Measurements from ENCODE around the gene TAMALIN. TPM values are rescaled to one million over a fixed set of nuclear protein-coding genes. Genes with fewer than 3 reads are reported as not detected.

TAMALIN gene
- total and polyA plus RNA-seq, 8 donors = 30.6 to 63.7 (median 43.5) TPM

DNA sequence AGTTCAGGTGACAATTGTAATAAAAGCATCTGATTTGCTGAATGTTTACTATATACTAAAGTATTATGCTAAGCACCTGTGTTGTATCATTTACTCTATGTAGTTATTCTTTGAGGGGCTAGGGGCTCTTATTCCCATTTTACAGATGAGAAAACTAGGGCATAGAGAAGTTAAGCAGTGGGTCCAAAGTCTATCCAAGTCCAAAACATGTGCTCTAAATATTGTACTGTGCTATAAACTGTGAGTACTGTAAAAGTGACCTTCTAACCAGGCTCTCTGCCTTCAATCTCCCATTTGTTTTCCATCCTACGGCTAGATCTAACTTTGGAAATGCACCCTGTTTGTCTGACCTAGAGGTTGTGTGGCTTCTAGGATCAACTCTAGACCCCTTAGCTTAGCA is 46.3 kb upstream of the TAMALIN start:
- Histone ChIP-seq H3K9me3 (no peaks in the 10 kb centered on the region), H3K36me3 (peaks cover 0 to 22% of the 10 kb centered on the region in 2 donors), H3K27me3 (no peaks in the 10 kb centered on the region), H3K4me3 (no peak overlapping the region), H3K27ac (no peak overlapping the region), H3K4me1 (peaks cover 25 to 55% of the 10 kb centered on the region in 2 donors)
- DNase-seq (no peak), ATAC-seq (no peak)
- intact Hi-C loops (cut with DNase I) = no loop called here
- TF ChIP-seq, protein P1, sequence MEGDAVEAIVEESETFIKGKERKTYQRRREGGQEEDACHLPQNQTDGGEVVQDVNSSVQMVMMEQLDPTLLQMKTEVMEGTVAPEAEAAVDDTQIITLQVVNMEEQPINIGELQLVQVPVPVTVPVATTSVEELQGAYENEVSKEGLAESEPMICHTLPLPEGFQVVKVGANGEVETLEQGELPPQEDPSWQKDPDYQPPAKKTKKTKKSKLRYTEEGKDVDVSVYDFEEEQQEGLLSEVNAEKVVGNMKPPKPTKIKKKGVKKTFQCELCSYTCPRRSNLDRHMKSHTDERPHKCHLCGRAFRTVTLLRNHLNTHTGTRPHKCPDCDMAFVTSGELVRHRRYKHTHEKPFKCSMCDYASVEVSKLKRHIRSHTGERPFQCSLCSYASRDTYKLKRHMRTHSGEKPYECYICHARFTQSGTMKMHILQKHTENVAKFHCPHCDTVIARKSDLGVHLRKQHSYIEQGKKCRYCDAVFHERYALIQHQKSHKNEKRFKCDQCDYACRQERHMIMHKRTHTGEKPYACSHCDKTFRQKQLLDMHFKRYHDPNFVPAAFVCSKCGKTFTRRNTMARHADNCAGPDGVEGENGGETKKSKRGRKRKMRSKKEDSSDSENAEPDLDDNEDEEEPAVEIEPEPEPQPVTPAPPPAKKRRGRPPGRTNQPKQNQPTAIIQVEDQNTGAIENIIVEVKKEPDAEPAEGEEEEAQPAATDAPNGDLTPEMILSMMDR (IDR thresholded peaks at IDR 0.05) = no peak

GRCh38 chr12:51960890-51961289 is 45.9 kb upstream of the TAMALIN start:
- Histone ChIP-seq H3K4me1 (peaks cover 21 to 51% of the 10 kb centered on the region in 2 donors), H3K4me3 (no peak overlapping the region), H3K27ac (no peak overlapping the region), H3K9me3 (no peaks in the 10 kb centered on the region), H3K27me3 (no peaks in the 10 kb centered on the region), H3K36me3 (peaks cover 0 to 22% of the 10 kb centered on the region in 2 donors)
- no peak for ATAC-seq
- TF ChIP-seq, protein P1 (IDR thresholded peaks at IDR 0.05) = no peak
- intact Hi-C loops (cut with DNase I) = no loop called here
- no peak for DNase-seq

- TF ChIP-seq, protein P1 (IDR thresholded peaks at IDR 0.05) = no peak
- Histone ChIP-seq H3K4me3 (no peak overlapping the region), H3K27ac (peak overlapping the region in 1 of 2 donors; percentile 34), H3K9me3 (no peaks in the 10 kb centered on the region), H3K4me1 (peaks cover 17 to 48% of the 10 kb centered on the region in 2 donors), H3K36me3 (peaks cover 0 to 22% of the 10 kb centered on the region in 2 donors), H3K27me3 (no peaks in the 10 kb centered on the region)
- peak; percentile 66 for ATAC-seq
- intact Hi-C loops (cut with DNase I) = no loop called here
- DNase-seq = no peak
Observed at GRCh38 chr12:51961834-51962233, 44.9 kb upstream of the TAMALIN start.

DNA sequence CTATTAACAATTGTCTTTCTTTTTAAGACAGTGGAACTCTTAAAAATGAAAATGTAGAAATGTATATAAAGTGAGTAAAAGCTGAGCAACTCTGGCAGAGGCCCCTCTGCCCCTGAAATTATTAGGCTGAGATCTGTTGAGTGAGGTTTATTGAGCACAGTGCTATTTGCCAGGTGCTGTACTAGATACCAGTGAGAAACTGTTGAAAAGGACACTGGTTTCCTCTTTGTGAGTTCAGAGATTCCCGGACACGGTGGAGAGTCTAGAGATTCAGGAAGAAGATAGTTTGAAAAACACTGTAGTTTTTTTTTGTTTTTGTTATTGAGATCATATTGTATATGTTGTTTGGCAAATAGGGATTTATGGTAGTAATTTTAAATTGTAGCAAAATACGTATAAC is 44.0 kb upstream of the TAMALIN start:
- Histone ChIP-seq H3K27me3 (no peaks in the 10 kb centered on the region), H3K27ac (peak overlapping the region in 1 of 2 donors; percentile 34), H3K36me3 (peaks cover 0 to 22% of the 10 kb centered on the region in 2 donors), H3K4me3 (no peak overlapping the region), H3K9me3 (no peaks in the 10 kb centered on the region), H3K4me1 (peaks cover 17 to 43% of the 10 kb centered on the region in 2 donors)
- no peak for ATAC-seq
- intact Hi-C loops (cut with DNase I) = no loop called here
- TF ChIP-seq, protein P1 (IDR thresholded peaks at IDR 0.05) = no peak
- DNase-seq = no peak

- no peak overlapping the region for H3K27ac ChIP-seq
- DNase-seq (no peak), ATAC-seq (no peak)
- H3K36me3 ChIP-seq = peaks cover 0 to 22% of the 10 kb centered on the region in 2 donors
- H3K27me3 ChIP-seq = no peaks in the 10 kb centered on the region
- intact Hi-C loops (cut with DNase I) = no loop called here
- peaks cover 17 to 43% of the 10 kb centered on the region in 2 donors for H3K4me1 ChIP-seq
- no peaks in the 10 kb centered on the region for H3K9me3 ChIP-seq
- no peak overlapping the region for H3K4me3 ChIP-seq
- TF ChIP-seq, protein P1 (IDR thresholded peaks at IDR 0.05) = no peak
Observed at GRCh38 chr12:51963477-51963876, 43.3 kb upstream of the TAMALIN start.

Measured in left lung (tissue), 10 donors.